Measurements from ENCODE around the gene ADGRL1.
"Not testable (repeated sequence)": the region's sequence is repeated elsewhere in the genome, so short reads cannot be mapped to it uniquely, and the experiment has no call there.

Gene ADGRL1

DNA sequence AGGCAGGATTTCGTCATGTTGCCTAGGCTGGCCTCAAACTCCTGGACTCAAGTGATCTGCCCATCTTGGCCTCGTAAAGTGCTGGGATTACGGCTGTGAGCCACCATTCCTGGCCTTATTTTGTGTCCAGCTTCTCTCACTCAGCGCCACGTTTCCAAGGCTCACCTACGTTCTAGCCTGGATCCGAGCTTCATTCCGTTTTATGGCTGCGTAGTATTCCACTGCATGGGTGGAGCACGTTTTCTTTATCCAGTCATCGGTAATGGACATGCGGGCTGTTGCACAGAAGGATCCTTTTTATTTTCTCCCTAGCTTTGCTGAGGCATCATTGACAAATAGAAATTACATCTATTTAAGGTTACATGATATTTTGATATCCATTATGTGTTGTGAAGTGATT lies 16.6 kb downstream of the ADGRL1 start:
- no peak overlapping the region for H3K27ac ChIP-seq (ENCODE audit: poor library complexity, severe bottlenecking)
- DNase-seq (ENCODE audit: low spot score), result no peak
- no peak for ATAC-seq (ENCODE audit: low read depth)
- TF ChIP-seq, protein P1, sequence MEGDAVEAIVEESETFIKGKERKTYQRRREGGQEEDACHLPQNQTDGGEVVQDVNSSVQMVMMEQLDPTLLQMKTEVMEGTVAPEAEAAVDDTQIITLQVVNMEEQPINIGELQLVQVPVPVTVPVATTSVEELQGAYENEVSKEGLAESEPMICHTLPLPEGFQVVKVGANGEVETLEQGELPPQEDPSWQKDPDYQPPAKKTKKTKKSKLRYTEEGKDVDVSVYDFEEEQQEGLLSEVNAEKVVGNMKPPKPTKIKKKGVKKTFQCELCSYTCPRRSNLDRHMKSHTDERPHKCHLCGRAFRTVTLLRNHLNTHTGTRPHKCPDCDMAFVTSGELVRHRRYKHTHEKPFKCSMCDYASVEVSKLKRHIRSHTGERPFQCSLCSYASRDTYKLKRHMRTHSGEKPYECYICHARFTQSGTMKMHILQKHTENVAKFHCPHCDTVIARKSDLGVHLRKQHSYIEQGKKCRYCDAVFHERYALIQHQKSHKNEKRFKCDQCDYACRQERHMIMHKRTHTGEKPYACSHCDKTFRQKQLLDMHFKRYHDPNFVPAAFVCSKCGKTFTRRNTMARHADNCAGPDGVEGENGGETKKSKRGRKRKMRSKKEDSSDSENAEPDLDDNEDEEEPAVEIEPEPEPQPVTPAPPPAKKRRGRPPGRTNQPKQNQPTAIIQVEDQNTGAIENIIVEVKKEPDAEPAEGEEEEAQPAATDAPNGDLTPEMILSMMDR (IDR thresholded peaks at IDR 0.05; ENCODE audit: poor library complexity, severe bottlenecking), result no peak
- H3K4me3 ChIP-seq (ENCODE audit: severe bottlenecking), result no peak overlapping the region
- H3K9me3 ChIP-seq (ENCODE audit: severe bottlenecking), result no peaks in the 10 kb centered on the region
- no peaks in the 10 kb centered on the region for H3K4me1 ChIP-seq (ENCODE audit: insufficient read depth, poor library complexity, severe bottlenecking)
- no peaks in the 10 kb centered on the region for H3K27me3 ChIP-seq (ENCODE audit: insufficient read depth, poor library complexity, severe bottlenecking)
- no peaks in the 10 kb centered on the region for H3K36me3 ChIP-seq (ENCODE audit: low read depth)

DNA sequence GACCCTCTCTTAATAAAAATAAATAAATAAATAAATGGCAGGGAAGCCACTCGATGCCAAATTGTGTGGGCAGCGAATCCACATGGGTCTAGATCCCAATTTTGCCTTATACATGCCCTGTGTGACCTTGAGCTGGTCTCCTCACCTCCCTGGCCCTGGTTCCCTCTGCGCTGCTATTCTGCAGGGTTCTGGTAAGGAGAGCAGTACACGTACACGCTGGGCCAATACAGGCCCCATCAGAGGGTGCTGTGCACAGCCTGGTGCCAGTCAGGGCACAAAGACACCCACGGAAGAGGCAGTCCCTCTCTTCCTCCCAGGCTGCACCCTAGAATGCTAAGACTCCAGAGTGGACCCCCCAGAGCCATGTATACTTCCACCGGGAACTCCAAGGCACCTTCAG lies 17.9 kb downstream of the ADGRL1 start:
- H3K4me1 ChIP-seq (ENCODE audit: insufficient read depth, poor library complexity, severe bottlenecking); H3K27me3 ChIP-seq (ENCODE audit: insufficient read depth, poor library complexity, severe bottlenecking); DNase-seq (ENCODE audit: low spot score): not testable (repeated sequence)

DNA sequence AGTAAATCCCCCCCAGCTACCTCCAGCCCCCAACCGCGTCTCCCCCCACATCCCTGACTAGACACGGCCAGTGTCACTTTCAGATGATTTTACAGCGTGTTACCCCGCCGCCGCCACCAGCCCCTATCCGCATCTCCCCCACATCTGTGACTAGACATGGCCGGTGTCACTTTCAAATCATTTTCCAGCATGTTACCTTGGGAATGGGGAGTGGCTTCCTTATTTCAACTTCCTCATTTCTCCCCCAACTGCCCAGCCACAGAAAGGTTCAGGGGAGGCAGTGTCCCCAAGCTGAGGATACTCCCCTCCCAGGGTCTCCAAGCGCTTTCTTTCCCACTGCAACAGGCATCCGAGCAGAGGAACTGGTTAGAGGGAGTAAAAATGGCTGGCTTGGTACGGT lies 18.4 kb downstream of the ADGRL1 start:
- H3K4me3 ChIP-seq (ENCODE audit: severe bottlenecking), result no peak overlapping the region
- no peaks in the 10 kb centered on the region for H3K27me3 ChIP-seq (ENCODE audit: insufficient read depth, poor library complexity, severe bottlenecking)
- H3K4me1 ChIP-seq (ENCODE audit: insufficient read depth, poor library complexity, severe bottlenecking), result no peaks in the 10 kb centered on the region
- H3K27ac ChIP-seq (ENCODE audit: poor library complexity, severe bottlenecking), result no peak overlapping the region
- ATAC-seq (ENCODE audit: low read depth) (no peak), DNase-seq (ENCODE audit: low spot score) (no peak)
- no peaks in the 10 kb centered on the region for H3K36me3 ChIP-seq (ENCODE audit: low read depth)
- TF ChIP-seq, protein P1 (IDR thresholded peaks at IDR 0.05; ENCODE audit: poor library complexity, severe bottlenecking), result no peak
- no peaks in the 10 kb centered on the region for H3K9me3 ChIP-seq (ENCODE audit: severe bottlenecking)

More for the DNA sequence above, 17.9 kb downstream of the ADGRL1 start:
- H3K27ac ChIP-seq (ENCODE audit: poor library complexity, severe bottlenecking); ATAC-seq (ENCODE audit: low read depth); H3K9me3 ChIP-seq (ENCODE audit: severe bottlenecking); H3K4me3 ChIP-seq (ENCODE audit: severe bottlenecking); H3K36me3 ChIP-seq (ENCODE audit: low read depth): not testable (repeated sequence)

DNA sequence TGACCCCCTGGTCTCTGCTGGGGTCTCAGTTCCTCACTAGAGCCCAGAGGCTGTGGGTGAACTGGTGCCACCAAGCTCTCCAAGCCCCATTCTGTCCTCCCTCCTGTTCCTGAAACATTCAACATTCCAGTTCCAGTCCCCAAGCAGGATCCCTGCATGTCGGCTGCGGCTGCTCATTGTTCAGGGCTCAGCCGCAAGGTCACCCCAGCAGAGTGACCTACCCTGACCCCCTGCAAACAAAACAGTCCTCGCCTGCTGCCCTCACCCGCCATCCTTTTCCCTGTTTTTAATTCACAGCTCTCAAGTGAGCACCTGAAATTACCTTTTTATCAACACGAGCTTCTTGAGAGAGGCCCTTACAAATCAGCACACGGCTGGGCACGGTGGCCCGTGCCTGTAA lies 19.3 kb downstream of the ADGRL1 start:
- ATAC-seq (ENCODE audit: low read depth); H3K27me3 ChIP-seq (ENCODE audit: insufficient read depth, poor library complexity, severe bottlenecking); H3K4me1 ChIP-seq (ENCODE audit: insufficient read depth, poor library complexity, severe bottlenecking); DNase-seq (ENCODE audit: low spot score); H3K9me3 ChIP-seq (ENCODE audit: severe bottlenecking); H3K4me3 ChIP-seq (ENCODE audit: severe bottlenecking); H3K36me3 ChIP-seq (ENCODE audit: low read depth); H3K27ac ChIP-seq (ENCODE audit: poor library complexity, severe bottlenecking): not testable (repeated sequence)

DNA sequence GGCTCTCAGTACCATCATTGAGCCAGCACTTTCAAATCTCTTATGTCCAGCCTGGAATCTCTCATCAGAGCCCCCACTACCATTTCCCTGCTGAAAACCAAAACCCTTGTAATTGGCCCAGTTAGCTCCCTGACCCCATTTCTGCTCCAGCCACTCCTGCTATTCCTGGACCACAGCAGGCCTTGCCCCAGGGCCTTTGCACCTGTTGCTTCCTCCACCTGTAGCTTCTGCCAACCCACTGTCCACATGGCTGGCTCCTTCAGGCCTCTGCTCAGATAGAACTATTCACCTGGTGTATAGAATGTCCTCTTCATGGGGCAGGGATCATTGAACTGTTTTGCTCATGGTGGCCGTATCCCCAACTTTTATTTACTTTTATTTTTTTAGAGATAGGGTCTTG lies 20.3 kb downstream of the ADGRL1 start:
- not testable (repeated sequence) for DNase-seq (ENCODE audit: low spot score); H3K4me1 ChIP-seq (ENCODE audit: insufficient read depth, poor library complexity, severe bottlenecking); H3K27ac ChIP-seq (ENCODE audit: poor library complexity, severe bottlenecking); H3K9me3 ChIP-seq (ENCODE audit: severe bottlenecking); ATAC-seq (ENCODE audit: low read depth); H3K27me3 ChIP-seq (ENCODE audit: insufficient read depth, poor library complexity, severe bottlenecking); H3K4me3 ChIP-seq (ENCODE audit: severe bottlenecking); H3K36me3 ChIP-seq (ENCODE audit: low read depth)

DNA sequence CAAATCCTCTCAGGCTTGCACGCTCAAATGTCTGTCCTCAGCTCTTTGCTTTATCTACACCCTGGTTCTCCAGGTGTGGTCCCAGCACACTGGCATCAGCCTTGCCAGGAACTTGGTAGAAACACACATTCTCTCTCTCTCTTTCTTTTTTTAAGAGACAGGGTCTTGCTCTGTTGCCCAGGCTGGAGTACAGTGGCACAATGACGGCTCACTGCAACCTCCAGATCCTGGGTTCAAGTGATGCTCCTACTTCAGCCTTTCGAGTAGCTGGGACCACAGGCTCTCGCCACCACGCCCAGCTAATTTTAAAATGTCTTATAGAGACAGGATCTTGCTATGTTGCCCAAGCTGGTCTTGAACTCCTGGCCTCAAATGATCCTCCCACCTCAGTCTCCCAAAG lies 20.8 kb downstream of the ADGRL1 start:
- no peak overlapping the region for H3K4me3 ChIP-seq (ENCODE audit: severe bottlenecking)
- DNase-seq (ENCODE audit: low spot score), result no peak
- TF ChIP-seq, protein P1 (IDR thresholded peaks at IDR 0.05; ENCODE audit: poor library complexity, severe bottlenecking), result no peak
- no peaks in the 10 kb centered on the region for H3K27me3 ChIP-seq (ENCODE audit: insufficient read depth, poor library complexity, severe bottlenecking)
- H3K36me3 ChIP-seq (ENCODE audit: low read depth), result no peaks in the 10 kb centered on the region
- H3K4me1 ChIP-seq (ENCODE audit: insufficient read depth, poor library complexity, severe bottlenecking), result no peaks in the 10 kb centered on the region
- no peaks in the 10 kb centered on the region for H3K9me3 ChIP-seq (ENCODE audit: severe bottlenecking)
- H3K27ac ChIP-seq (ENCODE audit: poor library complexity, severe bottlenecking), result no peak overlapping the region
- ATAC-seq (ENCODE audit: low read depth), result no peak
